Smooth muscle cell (in vitro differentiated cells): ENCODE results near the gene RPS15A. TPM values are rescaled to one million over a fixed set of nuclear protein-coding genes. Genes with fewer than 3 reads are reported as not detected.

Source experiments
- DNase-seq: peaks from one replicate; lab custom pipeline; 2025; ENCODE audit not compliant: unreplicated experiment; lab: John Stamatoyannopoulos, UW
- H2AFZ ChIP-seq: fragments of 200-600 bp; sonication (generic); 2 replicates; pipeline ENCODE4 v1.6.0; 2016; ENCODE audit warnings: antibody characterized with exemption, low read depth, mild to moderate bottlenecking
- H3F3A ChIP-seq: fragments of 200-600 bp; sonication (generic); 2 replicates; pipeline ENCODE4 v1.6.0; 2017; ENCODE audit warnings: antibody characterized with exemption, low read depth
- H3K27ac ChIP-seq: fragments of 200-600 bp; sonication (generic); 2 replicates; pipeline ENCODE4 v1.5.1; 2016; ENCODE audit warnings: low read depth, mild to moderate bottlenecking
- H3K27me3 ChIP-seq: fragments of 200-600 bp; sonication (generic); 2 replicates; pipeline ENCODE4 v1.6.1; 2016; ENCODE audit warnings: low read depth, mild to moderate bottlenecking
- H3K36me3 ChIP-seq: fragments of 200-600 bp; sonication (generic); 2 replicates; pipeline ENCODE4 v1.5.1; 2016; ENCODE audit warnings: low read depth
- H3K4me1 ChIP-seq: fragments of 200-600 bp; sonication (generic); 2 replicates; pipeline ENCODE4 v1.5.1; 2016; ENCODE audit warnings: low read depth
- H3K4me2 ChIP-seq: fragments of 200-600 bp; sonication (generic); 2 replicates; pipeline ENCODE4 v1.6.0; 2016; ENCODE audit warnings: mild to moderate bottlenecking
- H3K4me3 ChIP-seq: fragments of 200-600 bp; sonication (generic); 2 replicates; pipeline ENCODE4 v1.5.1; 2016; ENCODE audit warnings: mild to moderate bottlenecking
- H3K79me2 ChIP-seq: fragments of 200-600 bp; sonication (generic); 2 replicates; pipeline ENCODE4 v1.6.0; 2016; ENCODE audit warnings: low read depth, mild to moderate bottlenecking
- H3K9ac ChIP-seq: fragments of 200-600 bp; sonication (generic); 2 replicates; pipeline ENCODE4 v1.6.0; 2016; ENCODE audit warnings: low read depth
- H3K9me3 ChIP-seq: fragments of 200-600 bp; sonication (generic); replicated peaks from 2 replicates; pipeline ENCODE4 v1.5.1; 2016; ENCODE audit warnings: low read depth
- H4K20me1 ChIP-seq: fragments of 200-600 bp; sonication (generic); 2 replicates; pipeline ENCODE4 v1.6.0; 2016; ENCODE audit warnings: low read depth
- WGBS: methylation state at CpG from one replicate; pipeline ENCODE4 v1.1.7; 2016; ENCODE audit warnings: low lambda C conversion rate; 5-methylcytosine and 5-hydroxymethylcytosine counted together
- polyA plus RNA-seq: library from polyadenylated mRNA; unstranded; fragments of >200 nt; fragmentation: Nextera tagmentation; extraction: Ambion mirVana; gene quantifications from 2 replicates; pipeline ENCODE4 v1.2.1, GENCODE V29; 2016
- total RNA-seq: library from RNA; depleted of rRNA; stranded (reverse); fragments of >200 nt; gene quantifications from 2 replicates; pipeline ENCODE4 v1.2.3, GENCODE V29; 2014
- TF ChIP-seq, protein P1 (sequence below): fragments of 200-600 bp; sonication (generic); IDR thresholded peaks from 2 replicates; pipeline ENCODE4 v1.5.1; 2017; ENCODE audit warnings: borderline replicate concordance, mild to moderate bottlenecking, antibody characterized with exemption; ENCODE audit not compliant: insufficient read depth, poor library complexity, severe bottlenecking

The RPS15A gene
- total and polyA plus RNA-seq, 2 experiments from 2014 or later = 589 to 3,271 TPM

- H3K36me3 ChIP-seq = peaks cover 6% of the 10 kb centered on the region
- peaks cover 32% of the 10 kb centered on the region for H3K4me1 ChIP-seq
- H4K20me1 ChIP-seq = peaks cover 61% of the 10 kb centered on the region
- no peaks in the 10 kb centered on the region for H3K27me3 ChIP-seq
- H3K9ac ChIP-seq = peak overlapping the region; percentile 95
- no peaks in the 10 kb centered on the region for H3K9me3 ChIP-seq
- H3K4me3 ChIP-seq = peak overlapping the region; percentile 94
- peak overlapping the region; percentile 78 for H3K27ac ChIP-seq
- no peak overlapping the region for H2AFZ ChIP-seq
- no peak for DNase-seq
- H3K4me2 ChIP-seq = peak overlapping the region; percentile 97
- H3F3A ChIP-seq = peaks cover 47% of the 10 kb centered on the region
- H3K79me2 ChIP-seq = peaks cover 61% of the 10 kb centered on the region
- TF ChIP-seq, protein P1, sequence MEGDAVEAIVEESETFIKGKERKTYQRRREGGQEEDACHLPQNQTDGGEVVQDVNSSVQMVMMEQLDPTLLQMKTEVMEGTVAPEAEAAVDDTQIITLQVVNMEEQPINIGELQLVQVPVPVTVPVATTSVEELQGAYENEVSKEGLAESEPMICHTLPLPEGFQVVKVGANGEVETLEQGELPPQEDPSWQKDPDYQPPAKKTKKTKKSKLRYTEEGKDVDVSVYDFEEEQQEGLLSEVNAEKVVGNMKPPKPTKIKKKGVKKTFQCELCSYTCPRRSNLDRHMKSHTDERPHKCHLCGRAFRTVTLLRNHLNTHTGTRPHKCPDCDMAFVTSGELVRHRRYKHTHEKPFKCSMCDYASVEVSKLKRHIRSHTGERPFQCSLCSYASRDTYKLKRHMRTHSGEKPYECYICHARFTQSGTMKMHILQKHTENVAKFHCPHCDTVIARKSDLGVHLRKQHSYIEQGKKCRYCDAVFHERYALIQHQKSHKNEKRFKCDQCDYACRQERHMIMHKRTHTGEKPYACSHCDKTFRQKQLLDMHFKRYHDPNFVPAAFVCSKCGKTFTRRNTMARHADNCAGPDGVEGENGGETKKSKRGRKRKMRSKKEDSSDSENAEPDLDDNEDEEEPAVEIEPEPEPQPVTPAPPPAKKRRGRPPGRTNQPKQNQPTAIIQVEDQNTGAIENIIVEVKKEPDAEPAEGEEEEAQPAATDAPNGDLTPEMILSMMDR = no peak
- WGBS = 11% methylated on average over 20 of the region's 20 CpGs
Measured at GRCh38 chr16:18788828-18789514, 1.2 kb downstream of the RPS15A start.

DNA sequence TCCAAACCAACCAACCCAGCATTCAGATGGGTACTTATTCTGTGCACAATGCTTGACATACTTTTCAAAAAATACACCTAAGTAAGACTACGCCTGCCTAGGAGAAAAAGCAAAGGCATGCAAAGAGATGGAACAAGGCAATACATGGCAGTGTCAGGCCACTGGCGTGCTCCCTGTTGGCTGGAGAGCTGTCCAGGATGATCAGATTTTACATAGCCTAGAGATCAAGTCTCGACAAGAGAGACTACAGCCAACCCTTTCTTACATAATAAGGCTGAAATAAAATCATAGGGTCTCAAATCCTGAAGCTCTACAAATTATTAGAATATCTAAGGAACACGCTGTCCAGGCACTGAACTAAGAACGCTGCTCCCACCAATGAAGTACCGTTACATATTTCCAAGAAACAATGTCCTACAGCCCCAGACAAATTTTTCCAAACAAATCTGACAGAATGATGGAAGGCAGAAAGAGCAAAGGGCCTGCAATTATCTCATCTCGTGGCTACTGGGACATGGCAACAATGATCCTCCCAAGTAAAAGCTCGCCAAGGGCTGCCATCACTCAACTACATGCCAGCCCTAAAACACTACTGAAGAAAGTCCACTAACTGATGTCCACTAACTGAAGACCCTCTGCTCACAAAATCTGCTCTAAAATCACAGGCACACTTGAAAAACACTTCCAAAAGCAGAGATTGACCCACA is 5.1 kb downstream of the RPS15A start:
- H3K27ac ChIP-seq = peak overlapping the region; percentile 3
- TF ChIP-seq, protein P1 = no peak
- DNase-seq = no peak
- WGBS = 82% methylated on average over 8 of the region's 8 CpGs
- H3F3A ChIP-seq = peaks cover 32% of the 10 kb centered on the region
- H3K4me1 ChIP-seq = peaks cover 32% of the 10 kb centered on the region
- H3K36me3 ChIP-seq = peaks cover 22% of the 10 kb centered on the region
- H3K4me2 ChIP-seq = peak overlapping the region; percentile 97
- H3K79me2 ChIP-seq = peaks cover 67% of the 10 kb centered on the region
- peaks cover 78% of the 10 kb centered on the region for H4K20me1 ChIP-seq
- no peak overlapping the region for H2AFZ ChIP-seq
- H3K4me3 ChIP-seq = no peak overlapping the region
- H3K9ac ChIP-seq = no peak overlapping the region
- H3K9me3 ChIP-seq = no peaks in the 10 kb centered on the region
- no peaks in the 10 kb centered on the region for H3K27me3 ChIP-seq

GRCh38 chr16:18783430-18784341 is 6.4 kb downstream of the RPS15A start:
- H3K9ac ChIP-seq = no peak overlapping the region
- H3K4me3 ChIP-seq = no peak overlapping the region
- WGBS = 93% methylated on average over 17 of the region's 17 CpGs
- peaks cover 64% of the 10 kb centered on the region for H4K20me1 ChIP-seq
- H3K27me3 ChIP-seq = no peaks in the 10 kb centered on the region
- H3K4me2 ChIP-seq = no peak overlapping the region
- TF ChIP-seq, protein P1 = no peak
- no peak overlapping the region for H2AFZ ChIP-seq
- no peak for DNase-seq
- peaks cover 26% of the 10 kb centered on the region for H3F3A ChIP-seq
- no peaks in the 10 kb centered on the region for H3K9me3 ChIP-seq
- H3K79me2 ChIP-seq = peaks cover 53% of the 10 kb centered on the region
- peak overlapping the region; percentile 11 for H3K27ac ChIP-seq
- peaks cover 22% of the 10 kb centered on the region for H3K36me3 ChIP-seq
- H3K4me1 ChIP-seq = peaks cover 27% of the 10 kb centered on the region
